GM18498 (cell line): ENCODE measurements around the gene CREB3.

Experiments used
- ATAC-seq: cut with Tn5 transposase; IDR thresholded peaks from one replicate; pipeline ENCODE4 v1.9.1; 2021; ENCODE audit warnings: mild to moderate bottlenecking, moderate library complexity; ENCODE audit not compliant: unreplicated experiment

Gene CREB3

DNA sequence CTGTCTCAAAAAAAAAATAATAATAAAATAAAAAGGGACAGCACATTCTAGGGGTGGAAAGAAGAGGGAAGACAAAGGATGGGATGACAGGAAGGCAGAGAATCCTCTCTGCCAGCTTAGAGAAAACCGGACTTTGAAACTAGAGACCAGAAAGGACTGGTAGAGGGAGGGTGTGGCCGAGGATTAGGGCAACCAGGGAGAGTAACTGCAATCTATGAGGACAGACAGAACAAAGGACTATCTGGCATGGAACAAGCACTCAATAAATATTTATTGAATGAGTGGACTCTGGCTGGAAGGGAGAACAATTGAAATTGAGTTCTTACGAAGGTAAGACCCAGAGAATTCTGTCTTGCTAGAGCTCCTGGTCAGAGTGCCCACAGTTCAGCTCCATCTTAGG is 14.1 kb downstream of the CREB3 start:
- ATAC-seq = no peak

DNA sequence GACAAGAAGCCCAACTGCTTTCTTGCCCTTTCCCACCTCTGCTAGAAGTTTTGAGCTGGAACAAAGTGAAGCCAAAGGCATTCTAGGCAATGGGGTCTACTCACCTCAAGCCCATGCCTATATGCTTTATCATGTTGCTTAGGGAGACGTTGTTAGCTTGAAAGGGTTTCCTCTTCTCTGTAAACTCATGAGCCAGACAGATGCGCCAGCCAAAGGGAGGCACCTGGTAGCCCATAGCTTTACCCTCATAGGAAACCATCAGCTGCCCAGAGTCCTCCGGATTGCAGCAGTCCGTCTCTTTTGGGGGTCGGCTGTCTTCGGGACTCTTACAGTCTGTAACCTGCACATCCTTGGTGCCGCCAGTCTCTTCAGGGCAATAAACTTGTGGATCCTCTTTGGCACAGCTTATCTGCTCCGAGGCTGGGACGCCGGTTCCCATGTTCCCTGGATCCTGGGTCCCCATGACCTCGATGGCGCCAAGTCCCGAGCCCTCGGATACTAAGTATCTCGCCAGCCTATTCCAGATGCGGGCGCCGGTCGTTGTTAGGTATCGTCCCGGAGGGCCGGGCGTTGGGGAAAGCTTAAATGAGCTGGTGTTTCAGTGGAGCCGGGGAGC is 15.9 kb downstream of the CREB3 start:
- ATAC-seq = no peak

DNA sequence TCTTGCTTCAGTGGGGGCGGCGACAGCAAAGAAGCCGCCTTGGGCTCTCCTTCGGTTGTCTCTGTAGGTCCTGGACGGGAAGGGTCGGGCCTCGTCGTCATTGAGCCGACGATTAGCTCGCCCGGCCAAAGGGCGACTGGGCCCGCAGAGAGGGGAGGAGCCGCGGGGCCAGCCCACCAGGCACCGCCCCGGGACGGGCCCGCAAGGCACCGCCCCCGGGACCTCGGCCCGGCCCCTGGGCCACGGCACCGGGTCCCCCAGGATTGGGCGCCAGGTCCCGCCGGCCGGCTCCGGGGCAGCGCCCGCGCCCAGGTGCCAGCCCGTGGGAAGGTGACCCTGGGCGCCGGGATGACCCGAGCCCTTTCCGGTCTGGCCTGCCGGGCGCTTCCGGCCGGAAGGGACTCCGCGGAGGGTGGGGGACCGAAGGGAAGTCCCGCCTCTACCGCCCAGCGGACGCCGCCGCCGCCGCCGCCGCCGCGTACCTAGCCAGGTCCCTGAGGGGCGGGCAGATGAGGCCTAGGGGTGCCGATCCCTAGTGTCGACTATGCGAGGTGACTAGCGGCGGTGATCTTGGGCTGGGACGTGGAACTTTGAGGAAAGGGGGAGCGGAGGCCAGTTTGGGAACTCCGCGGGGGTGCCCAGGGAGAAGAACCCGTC is 16.5 kb downstream of the CREB3 start, which contains the start of the genes GBA2 and RGP1:
Gene GBA2, minus strand, starts transcription at position 371 of the 657 bp plus-strand sequence. CDS start 524 bp downstream, outside the sequence.
Gene RGP1, plus strand, starts transcription at position 430 of the 657 bp plus-strand sequence. CDS start 469 bp downstream, outside the sequence.
- ATAC-seq = peak; percentile 83

DNA sequence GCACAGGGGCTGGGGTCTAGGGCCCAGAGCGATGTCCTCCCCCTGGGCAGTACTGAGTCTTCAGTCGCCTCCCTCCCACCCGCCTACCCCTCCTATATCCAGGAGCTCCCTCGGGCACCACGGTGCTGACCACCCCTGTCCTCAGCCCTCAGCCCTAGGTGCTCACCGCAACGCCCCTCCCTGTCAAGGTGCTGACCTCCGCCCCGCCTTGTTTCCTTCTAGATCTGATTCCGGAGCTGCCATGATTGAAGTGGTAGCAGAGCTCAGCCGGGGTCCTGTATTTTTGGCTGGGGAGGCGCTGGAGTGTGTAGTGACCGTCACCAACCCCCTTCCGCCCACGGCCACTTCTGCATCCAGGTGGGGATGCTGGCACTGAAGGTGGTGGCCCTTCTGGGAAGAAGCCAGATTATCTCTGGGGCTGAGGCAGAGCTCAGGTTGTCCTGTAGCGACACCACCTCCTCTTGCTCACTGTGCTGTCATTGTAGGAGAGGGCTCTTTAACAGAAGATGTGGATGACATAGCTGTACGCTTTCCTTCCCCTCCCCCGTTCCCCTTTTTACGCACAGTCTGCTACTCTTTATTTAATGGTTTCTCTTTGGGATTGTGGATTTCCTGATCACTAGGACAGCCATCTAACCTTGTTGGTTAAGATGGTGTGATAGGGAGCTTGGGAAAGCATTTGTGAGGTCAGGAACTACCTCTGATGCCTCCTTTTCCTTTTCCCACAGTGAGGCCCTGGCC is 17.2 kb downstream of the CREB3 start:
- ATAC-seq = peak; percentile 38

DNA sequence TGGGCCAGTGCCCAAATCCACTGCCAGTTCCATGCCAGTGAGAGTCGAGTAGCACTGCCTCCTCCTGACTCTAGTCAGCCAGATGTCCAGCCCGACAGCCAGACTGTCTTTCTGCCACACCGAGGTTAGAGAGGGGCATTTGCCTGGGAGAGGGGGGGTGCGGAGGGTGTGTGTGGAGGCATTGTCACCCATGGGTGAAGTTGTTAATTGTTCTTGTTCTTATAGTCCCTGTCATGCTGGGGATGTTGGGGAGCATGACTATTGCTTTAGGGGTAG is 17.7 kb downstream of the CREB3 start:
- no peak for ATAC-seq

DNA sequence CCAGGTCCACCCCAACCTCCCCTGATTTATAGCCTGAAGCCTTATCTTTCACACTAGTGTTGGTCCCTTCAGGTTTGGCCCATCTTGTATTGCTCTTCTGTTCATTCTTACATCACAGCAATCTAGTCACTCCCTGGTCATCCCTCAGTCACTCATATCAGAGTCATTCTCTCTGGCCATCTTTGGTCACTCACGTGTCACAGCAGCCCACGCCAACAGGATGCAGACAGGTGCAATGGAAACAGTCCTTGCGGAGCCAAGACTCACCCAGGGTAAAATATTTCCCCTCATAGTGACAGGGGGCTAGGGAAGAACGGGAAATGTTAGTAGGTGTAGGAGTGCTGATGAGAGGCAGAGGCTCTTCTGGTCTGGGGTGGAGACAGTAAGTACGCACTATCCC is 21.0 kb downstream of the CREB3 start:
- no peak for ATAC-seq

DNA sequence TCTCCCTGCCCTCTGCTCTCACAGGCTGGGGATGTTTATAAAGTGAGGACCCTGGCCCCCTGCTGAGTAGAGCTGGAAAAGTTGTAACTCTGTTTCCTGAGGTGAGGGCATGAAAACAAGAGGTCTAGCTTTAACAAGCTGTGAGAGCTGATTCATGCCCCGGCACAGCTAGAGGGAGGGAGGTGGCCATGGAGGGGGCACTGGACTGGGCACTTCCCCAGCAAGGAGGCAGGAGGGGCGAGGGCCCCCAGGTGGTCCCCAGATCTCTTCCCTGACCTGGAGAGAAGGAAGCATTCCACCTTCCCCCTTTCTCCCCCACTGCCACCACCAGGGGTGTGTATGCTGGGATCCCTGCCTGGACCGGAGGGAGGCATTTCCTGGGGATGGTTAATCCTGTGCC is 21.8 kb downstream of the CREB3 start, which contains the start of gene MSMP:
Gene MSMP, minus strand, starts transcription at position 13 of the 400 bp plus-strand sequence. CDS start 147 bp downstream, outside the sequence.
- no peak for ATAC-seq

DNA sequence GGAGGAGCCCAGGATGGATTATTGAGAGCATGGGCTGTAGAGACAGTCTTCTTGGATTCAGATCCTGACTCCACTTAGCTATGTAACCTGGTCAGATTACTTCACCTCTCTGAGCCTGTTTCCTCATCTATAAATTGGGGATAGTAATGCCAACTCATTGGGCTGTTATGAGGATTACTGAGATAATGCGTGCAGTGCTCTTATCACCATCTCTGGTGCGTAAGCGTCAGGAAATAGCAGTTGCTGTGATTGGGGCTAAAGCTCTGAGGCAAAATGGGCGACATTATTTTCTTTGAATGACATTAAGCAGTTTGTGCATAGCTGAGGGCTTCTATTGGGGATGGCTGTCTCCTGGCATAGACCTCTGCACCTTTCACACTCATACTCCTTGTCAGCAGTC is 22.6 kb downstream of the CREB3 start:
- ATAC-seq = no peak

DNA sequence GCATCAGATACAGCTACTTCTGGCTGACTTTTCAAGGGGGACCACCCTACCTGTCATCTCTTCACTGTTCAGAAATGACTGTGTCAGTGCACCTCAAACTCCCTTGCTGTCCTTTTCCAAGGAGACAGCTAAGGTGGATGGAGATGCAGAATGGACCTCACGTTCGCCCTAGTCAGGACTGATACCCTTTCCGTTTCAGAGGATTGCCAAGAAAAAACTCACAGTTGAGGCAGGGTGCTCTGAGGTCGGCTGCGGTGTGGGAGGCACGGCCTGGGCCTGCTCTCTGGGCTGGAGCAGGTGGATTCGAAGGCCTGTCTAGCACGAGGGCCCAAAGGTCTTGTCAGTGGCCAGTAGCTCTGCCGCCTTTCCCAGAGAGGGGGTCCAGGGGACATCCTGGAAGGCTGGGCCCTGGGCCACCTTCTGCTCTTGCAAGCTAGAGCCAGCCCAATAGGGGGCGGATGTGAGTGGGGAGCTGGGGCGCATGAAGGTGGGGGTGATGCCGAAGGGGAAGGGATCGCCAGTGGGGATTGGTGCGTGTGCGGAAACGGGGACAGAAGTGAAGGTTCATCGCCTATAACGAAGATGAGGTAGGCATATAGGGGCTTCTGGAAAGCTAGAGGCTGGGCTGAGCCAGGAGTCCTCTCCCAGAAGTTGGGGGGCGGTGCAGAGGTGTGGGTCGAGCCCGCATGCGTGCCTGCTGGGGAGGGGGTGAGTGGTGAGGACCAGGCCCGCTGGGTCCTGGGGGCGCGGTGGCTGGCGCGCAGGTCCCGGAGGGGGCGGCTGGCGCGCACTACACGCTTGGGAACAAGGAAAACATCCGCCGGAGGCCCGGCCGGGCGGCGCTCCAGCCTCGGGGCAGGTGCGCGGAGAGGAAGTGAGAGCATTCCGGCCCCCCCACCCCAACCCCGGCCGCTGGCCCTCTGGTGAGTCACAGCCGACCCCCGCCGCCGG is 24.1 kb downstream of the CREB3 start:
- ATAC-seq = peak; percentile 77

DNA sequence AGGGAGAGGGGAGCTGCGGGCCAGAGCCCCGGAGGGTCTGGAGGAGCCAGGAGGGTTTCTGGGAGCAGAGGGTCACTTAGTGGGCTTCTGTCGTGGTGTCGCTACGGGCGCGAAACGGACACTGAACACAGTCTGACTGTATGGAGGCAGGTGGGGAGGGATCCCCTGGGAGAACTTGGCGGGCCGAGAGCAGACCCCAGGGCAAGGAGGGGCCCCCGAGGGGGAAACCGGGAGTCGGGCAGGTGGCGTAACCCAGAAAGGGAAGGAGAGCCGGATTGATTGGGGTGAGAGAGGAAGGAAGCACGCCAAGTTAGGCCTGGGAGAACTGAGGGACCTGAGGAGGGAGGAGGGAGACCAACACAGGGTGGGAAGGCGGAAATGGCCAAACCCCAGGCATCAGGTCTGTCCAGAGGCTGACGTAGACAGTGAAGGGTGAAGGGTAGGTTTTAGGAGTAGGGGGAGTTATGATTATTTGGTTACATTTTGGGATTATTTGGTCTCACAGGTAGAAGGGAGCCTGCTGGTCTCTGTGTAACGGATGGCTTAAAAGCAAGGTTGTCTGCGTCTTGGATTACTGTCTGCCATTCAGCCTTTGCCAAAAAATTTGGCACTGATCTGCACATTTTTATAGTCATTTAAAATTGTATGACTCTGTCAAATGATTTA is 24.9 kb downstream of the CREB3 start:
- ATAC-seq = peak; percentile 46

DNA sequence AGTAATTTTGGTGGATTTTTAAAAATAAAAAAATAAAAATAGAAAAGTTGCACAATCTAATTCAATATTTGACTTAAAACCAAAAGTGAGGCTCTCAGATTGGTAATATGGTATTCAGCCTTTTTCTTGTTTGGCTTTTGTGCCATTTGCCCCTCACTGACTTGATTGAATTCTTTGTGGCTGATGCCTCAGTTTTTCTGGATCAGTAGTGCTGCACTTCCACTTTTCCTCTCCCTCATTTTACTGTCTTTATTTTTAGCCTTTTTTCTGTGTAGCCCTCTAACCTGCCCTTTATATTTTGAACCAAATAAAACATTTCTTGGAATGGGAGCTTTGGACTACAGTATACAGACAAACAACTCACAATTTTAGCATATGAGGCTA is 25.4 kb downstream of the CREB3 start:
- no peak for ATAC-seq

DNA sequence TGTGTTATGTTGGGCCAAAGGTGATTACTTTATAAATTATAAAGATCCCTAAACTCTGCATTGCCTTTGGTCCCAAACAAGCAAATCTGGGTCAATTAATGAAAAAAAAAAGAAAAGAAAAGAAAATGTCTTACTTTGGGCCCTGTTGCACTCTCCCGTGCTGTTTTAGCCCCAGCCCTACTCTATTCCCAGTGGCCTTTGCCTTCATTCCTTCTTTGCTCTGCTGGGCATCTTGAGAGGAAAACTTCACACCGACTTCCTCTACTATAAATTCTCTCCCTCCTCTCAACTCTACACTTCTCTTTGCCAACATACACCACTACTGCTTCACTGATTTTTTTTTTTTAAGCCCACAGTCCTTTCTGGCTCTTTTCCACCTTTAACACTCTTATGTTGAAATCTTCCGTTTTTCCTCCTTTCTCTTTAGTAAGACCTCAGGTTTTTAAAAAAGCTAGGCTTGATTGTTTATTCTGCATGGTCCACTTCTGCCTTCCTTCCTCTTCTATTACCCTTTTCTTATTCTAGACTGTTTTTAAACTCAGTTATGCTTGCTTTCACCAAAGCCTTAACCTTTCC is 26.1 kb downstream of the CREB3 start:
- ATAC-seq = no peak

DNA sequence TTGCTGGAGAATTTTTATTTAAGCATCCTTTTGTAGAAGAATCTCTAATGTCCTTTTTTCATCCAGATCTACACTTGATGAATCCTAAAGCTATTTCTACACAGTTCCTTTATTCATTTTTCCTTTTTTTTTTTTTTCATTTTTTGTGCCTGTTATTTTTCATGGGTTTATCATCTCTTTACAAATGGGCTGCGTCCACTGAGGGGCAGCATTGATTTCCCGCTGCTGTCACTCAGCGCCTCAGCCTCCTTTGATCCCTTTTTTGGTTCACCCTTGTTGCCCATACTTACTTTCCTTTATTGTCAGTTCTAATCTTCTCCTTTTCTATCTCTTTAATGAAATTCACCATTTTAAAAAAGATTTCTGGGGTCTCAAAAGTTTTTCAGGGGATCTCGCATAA is 27.3 kb downstream of the CREB3 start:
- no peak for ATAC-seq

DNA sequence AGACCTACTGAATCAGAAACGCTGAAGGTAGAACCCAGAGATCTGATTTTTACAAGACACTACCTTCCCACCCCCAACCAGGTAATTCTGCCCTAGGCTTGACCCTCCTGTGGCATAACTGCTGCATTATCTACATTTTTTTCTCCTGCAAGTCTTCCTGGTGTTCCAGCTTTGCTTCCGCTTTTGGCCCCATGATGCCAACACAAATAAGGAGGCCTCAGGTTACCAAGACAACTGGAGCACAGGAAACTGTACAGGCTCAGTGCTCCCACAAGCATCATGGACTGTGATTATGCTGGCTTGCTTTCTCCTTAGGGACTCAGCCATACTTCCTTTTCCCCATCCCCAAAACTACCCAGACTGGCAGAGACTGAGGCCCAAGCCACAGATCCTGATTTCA is 28.2 kb downstream of the CREB3 start:
- no peak for ATAC-seq

DNA sequence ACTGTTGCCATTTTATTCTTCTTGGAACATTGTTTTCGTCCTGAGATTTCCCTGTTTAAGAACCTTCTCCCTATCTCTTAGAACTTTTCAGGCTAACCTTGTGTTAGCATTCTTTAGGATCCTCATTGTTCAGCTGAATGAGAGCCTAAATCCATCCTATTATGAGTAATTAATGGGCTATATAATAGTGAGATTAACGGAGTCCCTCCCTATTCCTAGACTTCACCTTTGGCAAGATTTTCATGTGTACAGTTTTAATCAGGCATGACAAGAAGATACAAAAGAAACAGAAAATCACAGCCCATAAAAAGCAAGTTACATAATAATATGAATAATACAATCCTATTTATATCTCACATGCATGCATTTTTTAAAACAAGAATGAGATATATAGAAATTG is 30.7 kb downstream of the CREB3 start:
- no peak for ATAC-seq

DNA sequence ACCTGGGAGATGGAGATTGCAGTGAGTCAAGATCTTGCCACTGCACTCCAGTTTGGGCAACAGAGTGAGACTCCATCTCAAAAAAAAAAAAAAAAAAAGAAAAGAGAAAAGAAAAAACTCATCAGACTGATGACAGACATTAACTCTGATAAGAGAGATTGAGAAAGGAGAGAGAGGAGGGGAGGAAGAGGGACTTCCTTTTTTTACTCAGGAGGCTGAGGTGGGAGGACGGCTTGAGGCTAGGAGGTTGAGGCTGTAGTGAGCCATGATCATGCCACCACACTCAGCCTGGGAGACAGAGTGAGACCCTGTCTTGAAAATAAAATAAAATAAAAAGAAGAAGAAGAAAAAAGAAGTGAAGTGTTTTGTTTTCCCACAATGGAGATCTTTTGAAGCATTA is 31.3 kb downstream of the CREB3 start:
- ATAC-seq = no peak

DNA sequence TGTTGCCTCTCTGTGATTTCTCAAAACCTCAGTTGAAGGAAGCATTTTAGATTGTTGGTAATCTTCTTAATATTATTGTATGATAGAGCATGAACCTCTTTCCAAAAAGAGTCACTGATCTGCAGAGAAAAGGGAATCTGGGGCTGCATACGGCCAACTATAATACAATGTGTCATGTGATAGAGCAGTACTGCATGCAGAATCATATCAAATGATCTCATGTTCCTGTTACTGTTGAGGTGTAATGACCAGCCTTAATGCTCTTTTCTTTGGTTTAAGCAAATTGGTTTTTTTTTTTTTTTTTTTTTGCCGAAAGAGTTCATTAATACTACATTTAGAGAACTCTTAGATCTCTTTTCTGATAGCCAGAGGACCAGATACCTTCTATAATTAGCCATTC is 34.5 kb downstream of the CREB3 start:
- ATAC-seq = no peak

DNA sequence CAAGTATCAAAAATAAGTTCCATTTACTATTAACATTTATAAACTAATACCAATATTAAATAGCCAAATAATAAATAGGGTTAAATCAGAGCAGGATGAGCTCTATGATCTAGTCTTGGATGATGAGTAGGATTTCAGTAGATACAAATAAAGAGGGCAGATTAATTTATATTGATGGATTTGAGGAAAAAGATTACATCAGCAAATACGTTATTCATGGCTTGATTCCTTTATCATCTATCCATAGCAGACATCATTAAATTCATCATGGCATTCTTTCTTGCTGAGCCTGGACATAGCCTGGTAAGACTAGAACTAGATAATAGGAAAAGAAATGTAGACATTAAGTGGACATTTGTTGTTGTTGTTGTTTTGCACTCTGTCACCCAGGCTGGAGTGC is 35.0 kb downstream of the CREB3 start:
- ATAC-seq = no peak

DNA sequence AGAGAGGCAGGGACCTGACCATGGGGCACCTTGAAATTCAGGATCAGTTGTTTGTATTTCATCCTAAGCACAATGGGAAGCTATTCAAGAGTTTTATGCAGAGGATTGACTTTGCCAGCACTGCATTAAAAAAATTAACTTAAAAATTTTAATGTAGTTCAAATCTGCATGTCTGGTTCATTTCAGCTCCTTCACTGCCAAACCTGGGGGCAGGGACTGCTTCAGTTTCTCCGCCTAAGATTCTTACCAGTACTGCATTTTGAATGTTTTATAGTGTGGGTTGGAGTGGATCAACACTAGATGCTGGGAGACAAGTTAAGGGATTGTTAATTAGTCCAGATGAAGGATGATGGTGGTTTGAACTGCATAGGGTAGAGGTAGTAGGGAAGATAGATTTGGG is 37.3 kb downstream of the CREB3 start:
- no peak for ATAC-seq

DNA sequence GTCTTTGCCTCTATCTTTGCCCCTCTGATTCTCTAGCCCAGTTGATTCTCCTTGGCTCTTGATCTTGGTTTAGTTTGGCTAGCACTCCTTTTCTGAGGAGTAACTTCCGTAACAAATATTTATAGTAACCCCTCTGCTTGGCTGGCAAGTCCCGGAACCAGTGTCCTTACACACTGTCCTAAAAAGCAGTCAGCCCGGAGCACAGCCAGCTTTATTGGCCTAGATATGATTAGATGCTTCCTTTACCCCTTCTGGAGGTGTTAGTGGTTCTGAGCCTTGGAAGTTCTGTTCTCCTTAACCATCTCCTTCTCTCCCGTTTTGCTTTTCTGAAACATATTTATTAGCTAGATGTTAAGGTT is 38.6 kb downstream of the CREB3 start:
- ATAC-seq = no peak
